HG03571 (cell line): ENCODE measurements around the gene AUTS2.

ENCODE experiments used
- ATAC-seq: cut with Tn5 transposase; IDR thresholded peaks from one replicate; pipeline ENCODE4 v1.9.1; 2021; ENCODE audit not compliant: unreplicated experiment

The AUTS2 gene

GRCh38 chr7:70659263-70659662 is 1061.0 kb downstream of the AUTS2 start:
- ATAC-seq = no peak

DNA sequence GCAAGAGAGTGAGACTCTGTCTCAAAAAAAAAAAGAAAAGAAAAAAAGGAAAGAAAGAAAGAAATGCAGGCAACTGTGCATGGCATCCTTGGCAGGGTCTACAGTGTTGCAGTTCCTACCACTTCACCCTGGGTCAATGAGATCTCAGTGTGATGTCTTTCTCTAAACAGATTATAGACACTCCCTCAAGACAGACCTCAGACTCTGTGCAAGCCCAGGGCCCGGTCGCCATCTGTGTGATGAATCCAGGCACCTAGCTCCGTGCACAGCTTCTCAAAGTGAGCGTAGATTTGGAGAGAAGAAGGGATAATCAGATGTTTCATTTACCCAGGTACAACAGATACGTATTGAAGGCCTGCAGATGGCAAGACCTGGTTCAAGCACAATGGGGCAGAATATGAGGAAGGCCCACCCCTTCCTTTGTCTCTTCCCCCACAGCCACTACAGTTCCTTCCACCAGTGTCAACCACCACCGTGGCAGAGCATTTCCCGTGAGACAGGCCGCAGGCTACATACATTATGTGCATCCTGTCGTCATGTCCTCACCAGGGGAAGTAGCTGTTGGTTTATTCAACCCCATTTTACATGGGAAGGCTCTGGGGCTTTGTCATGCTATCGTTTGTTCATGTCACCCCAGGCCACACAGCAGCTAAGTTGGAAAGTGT is 1062.0 kb downstream of the AUTS2 start:
- no peak for ATAC-seq

GRCh38 chr7:70660819-70661191 is 1062.5 kb downstream of the AUTS2 start:
- ATAC-seq = no peak

DNA sequence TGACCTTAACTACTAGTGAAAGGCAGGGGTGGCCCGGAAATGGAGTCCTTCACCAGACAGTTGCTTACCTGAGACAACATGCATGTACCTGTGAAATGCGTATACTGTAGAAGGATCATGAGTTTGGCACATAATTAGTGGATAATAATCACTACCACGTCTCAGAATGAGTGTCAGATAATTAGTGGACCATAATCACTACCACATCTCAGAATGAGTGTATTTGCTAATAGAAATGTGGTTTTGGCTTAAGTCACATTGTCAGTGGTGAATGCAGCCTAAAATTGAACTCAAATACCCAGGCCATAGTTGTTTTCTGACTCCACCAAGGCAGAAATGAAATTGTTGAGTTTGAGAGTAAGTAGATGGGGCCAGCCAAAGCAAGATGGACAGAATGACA is 1065.4 kb downstream of the AUTS2 start:
- ATAC-seq = no peak

- no peak for ATAC-seq
Measured at GRCh38 chr7:70665997-70666396, 1067.7 kb downstream of the AUTS2 start.

- ATAC-seq = no peak
Measured at GRCh38 chr7:70667406-70667805, 1069.1 kb downstream of the AUTS2 start.

GRCh38 chr7:70668606-70669358 is 1070.5 kb downstream of the AUTS2 start:
- ATAC-seq = no peak

DNA sequence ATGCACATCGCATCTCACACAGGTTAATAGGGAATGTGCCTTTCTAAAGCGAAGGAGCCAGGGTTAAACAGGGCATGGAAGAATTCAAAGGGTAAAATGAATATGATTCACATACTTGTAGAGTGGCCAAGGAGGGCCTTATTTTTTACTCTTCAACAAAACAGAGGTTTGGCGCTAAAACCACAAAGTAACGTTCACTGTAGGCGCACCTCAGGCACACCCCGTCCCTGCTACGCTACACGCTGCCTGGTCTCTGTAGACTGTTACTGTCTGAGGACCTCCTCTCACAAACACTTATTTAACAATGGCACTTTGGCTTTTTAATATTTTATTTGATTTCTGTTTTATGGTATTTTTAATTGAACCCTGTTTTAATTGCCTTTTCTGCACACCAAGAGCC is 1071.6 kb downstream of the AUTS2 start:
- no peak for ATAC-seq

DNA sequence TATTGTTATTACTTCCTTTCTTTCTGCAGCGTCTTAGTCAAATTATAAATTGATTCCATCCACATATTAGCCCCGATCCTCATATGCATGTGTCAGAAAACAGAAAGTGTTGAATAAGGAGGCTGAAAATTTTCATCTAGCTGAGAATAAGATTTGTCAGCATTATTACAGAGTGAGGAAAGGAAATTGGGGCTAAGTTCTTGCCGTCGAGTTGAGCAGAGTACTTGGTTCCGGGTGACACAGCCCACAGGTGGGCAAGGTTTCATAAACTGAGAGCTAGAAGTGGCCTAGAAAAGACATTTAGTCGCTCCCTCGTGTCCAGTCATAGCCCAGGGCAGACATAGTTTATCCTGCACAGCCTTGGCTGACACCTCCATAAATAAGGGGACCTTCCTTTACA is 1072.0 kb downstream of the AUTS2 start:
- ATAC-seq = no peak

DNA sequence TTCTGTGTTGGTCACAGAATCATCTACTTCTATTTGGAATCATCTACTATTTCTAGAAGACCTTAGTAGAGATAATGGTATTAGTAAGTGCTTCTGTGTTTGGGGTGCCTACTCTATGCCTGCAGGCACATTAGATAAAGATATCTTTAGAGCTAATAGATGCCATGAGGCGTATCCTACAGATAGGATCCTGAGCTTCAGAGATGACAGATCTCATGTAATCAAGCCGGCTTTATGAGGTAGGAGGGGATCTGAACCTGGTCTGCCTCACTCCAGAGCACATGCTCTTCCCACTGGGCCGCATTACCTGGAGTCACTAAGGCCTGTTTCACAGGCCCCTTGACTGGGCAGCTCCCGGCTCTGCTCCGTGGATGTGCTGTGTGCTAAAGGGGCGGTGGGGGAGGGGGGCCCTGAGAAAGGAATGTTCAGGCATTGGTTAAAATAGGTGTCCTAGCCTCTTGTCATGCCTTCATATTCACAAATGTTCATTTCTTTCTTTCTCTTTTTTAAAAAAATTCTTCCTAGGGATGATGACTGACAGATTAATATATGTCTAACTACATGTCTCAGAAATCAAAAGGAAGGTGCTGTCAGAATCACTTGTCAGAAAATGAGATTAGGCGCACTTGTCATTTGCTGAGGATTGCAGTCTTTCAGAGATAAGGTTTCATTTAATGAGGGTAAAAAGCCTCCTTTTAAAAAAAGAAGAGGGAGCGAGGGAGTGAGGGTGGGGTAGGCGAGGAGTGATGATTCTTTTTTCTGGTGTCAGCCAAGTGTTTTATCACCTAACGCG is 1075.7 kb downstream of the AUTS2 start:
- no peak for ATAC-seq

- ATAC-seq = no peak
Measured at GRCh38 chr7:70674571-70675010, 1076.3 kb downstream of the AUTS2 start.

DNA sequence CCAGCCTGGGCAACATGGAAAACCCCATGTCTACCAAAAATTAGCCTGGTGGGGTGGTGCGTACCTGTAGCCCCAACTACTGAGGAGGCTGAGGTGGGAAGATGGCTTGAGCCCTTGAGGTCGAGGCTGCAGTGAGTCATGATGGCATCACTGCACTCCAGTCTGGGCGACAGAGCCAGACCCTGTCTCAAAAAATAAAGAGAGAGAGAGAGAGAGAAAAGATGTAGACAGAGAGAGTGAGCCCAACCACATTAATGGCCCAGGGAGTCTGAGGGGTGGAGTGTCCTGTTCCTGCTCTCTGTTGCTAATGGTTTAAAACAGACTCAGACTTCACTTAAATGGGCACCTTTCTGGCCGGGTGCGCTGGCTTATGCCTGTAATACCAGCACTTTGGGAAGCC is 1078.0 kb downstream of the AUTS2 start:
- ATAC-seq = no peak

DNA sequence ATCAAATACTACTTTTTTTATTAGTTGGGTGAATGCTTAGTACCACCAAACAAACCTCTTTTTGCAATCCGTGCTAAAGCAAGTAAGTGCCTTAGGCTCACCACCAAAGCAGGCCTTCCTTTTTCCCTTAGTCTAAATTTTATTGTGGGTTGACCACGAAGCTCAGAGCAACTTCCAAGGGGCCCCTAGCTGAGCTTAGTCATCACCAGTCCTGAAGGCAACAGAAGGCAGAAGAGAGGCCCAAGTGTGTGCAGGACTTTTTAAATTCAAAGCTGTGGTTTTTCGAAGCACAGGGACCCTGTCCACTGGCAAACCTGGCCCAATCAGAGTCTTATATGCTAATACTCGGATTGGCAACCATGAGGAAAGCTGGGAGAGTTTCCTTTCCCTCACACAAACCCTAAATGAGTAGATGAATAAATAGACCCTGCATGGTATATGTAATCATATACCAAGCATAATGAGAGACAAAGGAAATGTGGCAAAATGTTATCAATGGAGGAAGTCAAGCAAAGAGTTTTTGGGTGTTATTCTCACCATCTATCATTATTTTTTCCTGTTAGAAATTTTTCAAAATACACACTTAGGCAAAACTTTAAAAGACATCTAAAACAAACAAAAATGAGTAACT is 1080.5 kb downstream of the AUTS2 start:
- ATAC-seq = no peak

- no peak for ATAC-seq
Measured at GRCh38 chr7:70679661-70680060, 1081.4 kb downstream of the AUTS2 start.

DNA sequence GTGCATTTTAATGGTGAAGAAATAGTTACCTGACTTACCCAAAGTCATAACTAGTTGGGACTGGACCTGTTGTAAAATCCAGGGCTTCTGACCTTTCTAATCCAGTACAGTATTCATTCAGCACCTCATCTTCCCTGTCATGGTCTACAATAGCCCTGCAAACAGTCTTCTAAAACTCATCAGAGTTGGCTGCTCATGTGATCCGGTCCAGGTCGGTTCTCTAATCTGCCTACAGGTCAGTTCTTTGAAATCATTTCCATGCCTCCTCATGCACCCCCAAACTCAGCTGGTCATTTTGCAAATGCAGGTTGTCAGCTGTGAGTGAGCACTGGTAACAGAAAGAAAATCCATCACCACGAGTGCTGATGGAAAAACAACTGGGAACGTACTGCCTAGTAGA is 1082.0 kb downstream of the AUTS2 start:
- no peak for ATAC-seq

DNA sequence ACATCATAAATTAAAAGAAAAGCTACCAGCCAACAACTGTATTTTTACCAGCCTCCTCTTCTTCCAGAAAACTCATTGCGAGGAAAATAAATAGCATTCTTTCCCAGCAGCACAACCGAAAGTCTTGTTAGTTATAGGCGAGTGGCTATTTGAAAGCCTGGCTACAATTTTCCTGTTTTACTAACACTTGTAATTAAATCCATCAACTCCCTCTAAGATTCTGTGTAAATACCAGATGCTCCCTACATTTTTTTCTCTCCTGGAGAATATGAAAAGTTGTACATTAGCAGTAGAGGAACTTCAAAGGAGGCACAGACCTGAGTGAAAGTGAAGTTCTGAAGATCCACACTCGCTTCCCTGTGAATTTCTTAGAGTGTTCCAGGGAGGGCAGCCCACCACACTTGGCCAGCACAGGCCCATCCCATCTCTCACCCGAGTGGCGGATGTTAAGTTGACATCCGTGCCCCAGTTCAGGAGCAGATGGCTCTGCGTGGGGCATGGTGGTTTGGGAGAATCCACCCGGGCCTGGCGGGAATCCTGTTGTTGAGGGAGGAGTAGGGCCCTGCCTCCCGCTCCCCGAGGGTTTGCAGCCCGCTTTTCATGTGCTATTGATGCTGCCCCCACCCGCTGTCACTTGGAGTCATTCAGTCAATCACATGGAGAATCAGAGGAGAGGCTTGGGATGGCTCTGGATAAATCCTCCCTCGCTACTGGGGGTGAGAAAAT is 1082.6 kb downstream of the AUTS2 start:
- ATAC-seq = no peak

DNA sequence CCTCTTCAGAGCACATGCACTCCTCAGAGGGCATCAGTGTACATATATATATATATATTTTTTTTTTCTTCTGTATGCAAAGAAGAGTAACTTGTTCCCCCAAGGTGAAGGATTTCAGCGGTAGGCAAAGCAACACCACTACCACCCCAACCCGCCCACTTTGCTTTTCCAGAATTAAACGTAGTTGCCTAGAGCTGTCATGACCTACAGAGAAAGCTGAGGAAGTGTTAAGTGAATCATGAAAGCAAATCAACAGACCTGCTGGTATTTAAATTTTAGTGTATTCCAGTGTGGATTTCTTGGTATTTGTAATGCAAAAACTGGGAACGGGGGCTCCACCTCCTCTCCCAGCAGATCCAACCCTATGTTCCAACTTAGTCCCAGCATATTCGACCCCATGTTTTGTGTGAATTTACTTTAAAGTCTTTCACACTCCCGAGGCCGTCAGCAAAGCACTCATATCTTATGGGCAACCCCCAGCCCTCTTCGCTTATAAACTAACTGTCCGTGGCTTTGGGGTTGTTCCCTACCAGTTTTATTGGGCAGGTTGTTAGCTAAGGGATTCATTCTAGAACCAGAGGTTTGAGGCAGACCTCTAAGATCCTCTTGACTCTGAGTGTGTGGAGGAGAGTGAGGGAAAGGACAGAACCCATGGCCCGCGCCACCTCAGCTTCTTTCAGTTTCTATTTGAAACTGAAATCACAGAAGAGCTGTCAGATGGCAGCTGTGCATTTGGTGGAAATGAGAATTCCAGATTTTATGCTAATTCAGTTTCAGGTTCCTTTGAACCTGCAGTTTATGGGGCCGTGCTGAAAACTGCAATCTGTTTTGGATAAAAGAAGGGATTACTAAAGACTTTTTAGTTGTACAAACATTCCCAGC is 1083.4 kb downstream of the AUTS2 start:
- peak; percentile 74 for ATAC-seq

DNA sequence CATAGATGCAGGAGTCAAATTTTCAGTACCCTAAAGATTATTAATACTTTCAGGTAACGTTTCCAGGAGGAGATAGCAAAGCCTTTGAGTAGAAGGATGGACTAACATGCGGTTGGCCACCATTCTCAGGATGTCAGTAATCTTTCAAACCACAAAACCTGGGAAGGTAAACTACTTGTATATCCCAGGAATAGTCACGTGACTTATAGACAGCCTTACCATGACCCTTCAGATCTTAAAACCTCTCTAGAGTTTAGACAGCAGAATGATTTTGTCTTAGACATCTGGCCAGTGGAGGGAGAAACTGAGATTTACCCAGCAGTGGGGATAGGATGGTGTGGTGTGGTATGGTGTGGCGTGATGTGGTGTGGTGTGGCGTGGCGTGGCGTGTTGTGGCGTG is 1085.9 kb downstream of the AUTS2 start:
- no peak for ATAC-seq

GRCh38 chr7:70693321-70693685 is 1095.0 kb downstream of the AUTS2 start:
- ATAC-seq = no peak
